Right lobe of liver (tissue), 6 donors: ENCODE data around the gene DAAM1. TPM values are rescaled to one million over a fixed set of nuclear protein-coding genes. Genes with fewer than 3 reads are reported as not detected.

Experiments
- ATAC-seq, 4 donors: fragments of 200-7000 bp; cut with Tn5 transposase; one replicate each; pipeline ENCODE4 v1.9.1; 2020; ENCODE audit warnings: mild to moderate bottlenecking in 4 of 4, moderate library complexity in 4 of 4
- DNase-seq, 3 donors: peaks; one replicate each; pipeline ENCODE4 v3.0.0-alpha.2; 2020
- H3K27ac ChIP-seq, 3 donors: fragments of 200-600 bp; one replicate each; pipeline ENCODE4 v1.8.0; 2022
- H3K27me3 ChIP-seq, 2 donors: fragments of 200-600 bp; one replicate each; pipeline ENCODE4 v1.8.0; 2022
- H3K36me3 ChIP-seq, 4 donors: fragments of 200-600 bp; sonication (generic) in 1 of 4; one replicate each; pipeline versions ENCODE4 v1.5.1 to v1.8.0; 2017 to 2022; ENCODE audit warnings: control low read depth in 1 of 4
- H3K4me1 ChIP-seq, 4 donors: fragments of 200-600 bp; sonication (generic) in 1 of 4; one replicate each; pipeline versions ENCODE4 v1.5.1 to v1.8.0; 2017 to 2022; ENCODE audit warnings: control low read depth in 1 of 4
- H3K4me3 ChIP-seq, 3 donors: fragments of 200-600 bp; one replicate each; pipeline ENCODE4 v1.8.0; 2022
- H3K9me3 ChIP-seq, 4 donors: fragments of 200-600 bp; sonication (generic) in 1 of 4; one replicate each; pipeline versions ENCODE4 v1.5.1 to v1.8.0; 2017 to 2022; ENCODE audit warnings: control low read depth in 1 of 4
- POLR2A ChIP-seq: fragments of 450-650 bp; IDR thresholded peaks from one replicate; pipeline ENCODE4 v1.6.1; 2017; ENCODE audit warnings: antibody characterized with exemption, mild to moderate bottlenecking
- WGBS: methylation state at CpG from one replicate; pipeline ENCODE4 v1.1.6; 2018; ENCODE audit warnings: low coverage, low lambda C conversion rate; ENCODE audit not compliant: insufficient coverage; ENCODE audit errors: missing lambda C conversion rate; 5-methylcytosine and 5-hydroxymethylcytosine counted together
- intact Hi-C, 2 donors: fragments of 100-400 bp; cut with DNase I; formaldehyde crosslinking; loops; one replicate each; pipeline versions ENCODE4 v1.11.2 to v1.14.1; 2022
- total RNA-seq, 6 experiments: library from RNA; depleted of rRNA in 2 of 6; stranded (reverse); fragments of >200 nt in 2 of 6; fragmentation: NEBNext Ultra II Directional in 3 of 6; extraction: Animal tissue kit (Norgen Biotek cat#: 25700) in 3 of 6; gene quantifications; one replicate each; pipeline versions ENCODE4 v1.1.0 to v1.2.4, GENCODE V29; 2016 to 2023
- TF ChIP-seq, protein P1 (sequence below), 4 donors: fragments of 200-600 bp in 3 of 4; fragments of 450-650 bp in 1 of 4; IDR thresholded peaks; one replicate each; pipeline versions ENCODE4 v1.5.1 to v1.8.0; 2016 to 2022; ENCODE audit warnings: antibody characterized with exemption in 4 of 4, mild to moderate bottlenecking in 2 of 4
- donor health status: DM: no; HTN: yes; CAD: no.
- donor health status: DM: no; HTN: no; CAD: no.
- donor health status: DM: no; HTN: no; CAD: no.
- donor health status: DM: no; HTN: yes; CAD: no.
- donor health status: DM: no; HTN: yes; CAD: no.

The DAAM1 gene
- total RNA-seq, 6 experiments from 2014 or later = 17.2 to 43.6 (median 25.3) TPM

GRCh38 chr14:59159169-59159568 lies 29.3 kb upstream of the DAAM1 start:
- intact Hi-C loops = no loop called here
- H3K27me3 ChIP-seq = no peaks in the 10 kb centered on the region
- ATAC-seq (no peak), DNase-seq (no peak)
- H3K4me3 ChIP-seq = no peak overlapping the region
- H3K9me3 ChIP-seq = no peaks in the 10 kb centered on the region
- whole genome bisulfite sequencing = 80% methylated on average over 1 of the region's 1 CpG
- H3K36me3 ChIP-seq = no peaks in the 10 kb centered on the region
- no peaks in the 10 kb centered on the region for H3K4me1 ChIP-seq
- no peak for TF ChIP-seq POLR2A
- H3K27ac ChIP-seq = no peak overlapping the region

DNA sequence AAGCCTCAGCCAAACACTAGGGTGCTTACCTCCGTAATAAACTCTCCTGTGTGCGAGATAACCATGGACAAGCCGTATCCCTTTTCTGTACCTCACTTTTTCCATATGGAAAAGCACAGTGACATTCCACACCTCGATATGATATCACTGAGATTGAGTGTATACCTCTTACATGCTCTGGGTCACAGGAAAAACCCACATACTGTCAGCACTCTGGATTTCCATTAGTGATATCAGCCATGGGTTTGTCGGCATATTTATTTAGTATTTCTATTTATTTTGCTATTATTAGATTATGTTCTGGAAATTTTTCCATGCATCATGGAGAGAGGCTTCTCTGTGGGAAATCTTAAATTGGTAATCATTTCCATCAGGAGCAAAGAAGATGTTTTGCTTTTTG lies 28.0 kb upstream of the DAAM1 start:
- Histone ChIP-seq H3K4me3 (no peak overlapping the region), H3K4me1 (no peaks in the 10 kb centered on the region), H3K27me3 (no peaks in the 10 kb centered on the region), H3K36me3 (no peaks in the 10 kb centered on the region), H3K9me3 (no peaks in the 10 kb centered on the region), H3K27ac (no peak overlapping the region)
- no peak for TF ChIP-seq POLR2A
- TF ChIP-seq, protein P1, sequence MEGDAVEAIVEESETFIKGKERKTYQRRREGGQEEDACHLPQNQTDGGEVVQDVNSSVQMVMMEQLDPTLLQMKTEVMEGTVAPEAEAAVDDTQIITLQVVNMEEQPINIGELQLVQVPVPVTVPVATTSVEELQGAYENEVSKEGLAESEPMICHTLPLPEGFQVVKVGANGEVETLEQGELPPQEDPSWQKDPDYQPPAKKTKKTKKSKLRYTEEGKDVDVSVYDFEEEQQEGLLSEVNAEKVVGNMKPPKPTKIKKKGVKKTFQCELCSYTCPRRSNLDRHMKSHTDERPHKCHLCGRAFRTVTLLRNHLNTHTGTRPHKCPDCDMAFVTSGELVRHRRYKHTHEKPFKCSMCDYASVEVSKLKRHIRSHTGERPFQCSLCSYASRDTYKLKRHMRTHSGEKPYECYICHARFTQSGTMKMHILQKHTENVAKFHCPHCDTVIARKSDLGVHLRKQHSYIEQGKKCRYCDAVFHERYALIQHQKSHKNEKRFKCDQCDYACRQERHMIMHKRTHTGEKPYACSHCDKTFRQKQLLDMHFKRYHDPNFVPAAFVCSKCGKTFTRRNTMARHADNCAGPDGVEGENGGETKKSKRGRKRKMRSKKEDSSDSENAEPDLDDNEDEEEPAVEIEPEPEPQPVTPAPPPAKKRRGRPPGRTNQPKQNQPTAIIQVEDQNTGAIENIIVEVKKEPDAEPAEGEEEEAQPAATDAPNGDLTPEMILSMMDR (IDR thresholded peaks at IDR 0.05) = no peak
- DNase-seq = no peak
- intact Hi-C loops = no loop called here
- no peak for ATAC-seq
- 74% methylated on average over 5 of the region's 5 CpGs for WGBS

DNA sequence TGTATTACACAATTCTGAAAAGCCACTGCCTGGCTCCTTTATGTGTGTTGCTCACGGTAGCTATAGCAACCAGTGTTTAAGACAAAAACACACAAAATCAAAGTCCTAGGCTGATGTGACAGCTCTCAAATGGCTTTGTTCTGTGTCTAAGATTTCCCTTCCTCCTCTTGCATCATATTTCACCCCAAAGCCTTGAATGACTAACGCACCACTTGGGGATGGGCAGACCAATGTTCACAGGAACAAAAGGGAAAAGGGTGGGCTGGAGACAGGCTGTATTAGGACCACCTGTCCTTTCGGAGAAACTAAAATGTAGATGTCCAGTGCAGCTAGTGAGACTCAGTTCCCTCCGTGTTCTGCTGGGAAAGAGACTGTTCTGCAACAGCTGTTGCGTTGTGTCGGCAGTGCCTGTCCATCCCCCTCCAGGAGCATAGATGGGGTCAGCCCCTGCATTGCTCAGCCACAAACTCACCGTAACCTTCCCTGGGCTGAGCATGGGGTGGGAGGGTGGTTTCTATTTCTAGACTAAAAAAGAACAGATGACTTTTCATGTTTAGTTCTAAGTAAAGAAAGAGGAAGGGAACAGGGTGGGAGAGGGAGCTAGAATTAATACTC lies 26.8 kb upstream of the DAAM1 start:
- no peaks in the 10 kb centered on the region for H3K4me1 ChIP-seq
- H3K4me3 ChIP-seq = no peak overlapping the region
- WGBS = 24% methylated on average over 6 of the region's 7 CpGs
- H3K36me3 ChIP-seq = no peaks in the 10 kb centered on the region
- intact Hi-C loops = no loop called here
- no peaks in the 10 kb centered on the region for H3K27me3 ChIP-seq
- peak in 3 of 4 donors; percentile 17 to 37 (median 36) for ATAC-seq
- no peaks in the 10 kb centered on the region for H3K9me3 ChIP-seq
- no peak for DNase-seq
- no peak overlapping the region for H3K27ac ChIP-seq
- TF ChIP-seq, protein P1 (IDR thresholded peaks at IDR 0.05) = no peak
- no peak for TF ChIP-seq POLR2A

DNA sequence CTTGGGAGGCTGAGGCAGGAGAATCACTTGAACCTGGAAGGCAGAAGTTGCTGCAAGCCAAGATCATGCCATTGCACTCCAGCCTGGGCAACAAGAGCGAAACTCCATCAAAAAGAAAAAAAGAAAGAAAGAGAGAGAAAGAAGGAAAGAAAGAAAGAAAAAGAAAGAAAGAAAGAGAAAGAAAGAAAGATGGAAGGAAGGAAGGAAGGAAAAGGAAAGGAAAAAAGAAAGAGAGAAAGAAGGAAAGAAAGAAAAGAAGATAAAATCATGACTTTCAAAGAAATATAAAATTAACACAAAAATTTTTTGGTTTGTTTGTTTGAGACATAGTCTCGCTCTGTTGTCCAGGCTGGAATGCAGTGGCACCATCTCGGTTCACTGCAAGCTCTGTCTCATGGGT lies 22.2 kb upstream of the DAAM1 start:
- H3K4me3 ChIP-seq = no peak overlapping the region
- no peaks in the 10 kb centered on the region for H3K4me1 ChIP-seq
- no peaks in the 10 kb centered on the region for H3K36me3 ChIP-seq
- H3K27me3 ChIP-seq = no peaks in the 10 kb centered on the region
- ATAC-seq (no peak), DNase-seq (no peak)
- intact Hi-C loops = no loop called here
- TF ChIP-seq, protein P1 (IDR thresholded peaks at IDR 0.05) = no peak
- TF ChIP-seq POLR2A = no peak
- H3K27ac ChIP-seq = no peak overlapping the region
- 93% methylated on average over 3 of the region's 3 CpGs for WGBS
- no peaks in the 10 kb centered on the region for H3K9me3 ChIP-seq

DNA sequence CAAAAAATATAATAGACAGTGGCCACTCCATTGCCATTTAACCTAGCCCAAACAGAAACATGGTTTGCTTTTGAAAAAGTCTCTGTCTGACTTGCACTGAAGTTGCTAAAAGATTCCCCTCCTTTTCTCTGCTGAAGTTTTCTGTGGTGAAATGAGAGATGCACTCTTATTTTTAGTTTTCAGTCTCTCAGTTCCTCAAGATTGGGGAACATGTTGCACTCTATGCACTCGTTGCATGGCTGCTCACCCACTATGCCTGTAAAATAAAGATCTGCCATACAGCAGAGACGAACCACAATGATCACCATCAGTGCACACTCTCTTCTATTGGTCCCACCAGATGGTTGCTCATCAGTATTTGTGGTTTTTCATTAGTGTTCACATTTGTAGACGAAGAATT lies 13.1 kb upstream of the DAAM1 start:
- 51% methylated on average over 3 of the region's 3 CpGs for WGBS
- no peaks in the 10 kb centered on the region for H3K9me3 ChIP-seq
- no peak for TF ChIP-seq POLR2A
- TF ChIP-seq, protein P1 (IDR thresholded peaks at IDR 0.05) = no peak
- ATAC-seq = no peak
- intact Hi-C loops = no loop called here
- H3K4me3 ChIP-seq = no peak overlapping the region
- no peak overlapping the region for H3K27ac ChIP-seq
- no peaks in the 10 kb centered on the region for H3K36me3 ChIP-seq
- DNase-seq = no peak
- no peaks in the 10 kb centered on the region for H3K27me3 ChIP-seq
- H3K4me1 ChIP-seq = no peaks in the 10 kb centered on the region
